GM18498 (cell line): ENCODE data around the gene RETN.
A peak's percentile ranks its signal among the peaks of the same experiment; 100 is the strongest.

Source experiments
- ATAC-seq: cut with Tn5 transposase; IDR thresholded peaks from one replicate; pipeline ENCODE4 v1.9.1; 2021; ENCODE audit warnings: mild to moderate bottlenecking, moderate library complexity; ENCODE audit not compliant: unreplicated experiment

Gene RETN

GRCh38 chr19:7657131-7657751 lies 11.6 kb upstream of the RETN start:
- no peak for ATAC-seq

DNA sequence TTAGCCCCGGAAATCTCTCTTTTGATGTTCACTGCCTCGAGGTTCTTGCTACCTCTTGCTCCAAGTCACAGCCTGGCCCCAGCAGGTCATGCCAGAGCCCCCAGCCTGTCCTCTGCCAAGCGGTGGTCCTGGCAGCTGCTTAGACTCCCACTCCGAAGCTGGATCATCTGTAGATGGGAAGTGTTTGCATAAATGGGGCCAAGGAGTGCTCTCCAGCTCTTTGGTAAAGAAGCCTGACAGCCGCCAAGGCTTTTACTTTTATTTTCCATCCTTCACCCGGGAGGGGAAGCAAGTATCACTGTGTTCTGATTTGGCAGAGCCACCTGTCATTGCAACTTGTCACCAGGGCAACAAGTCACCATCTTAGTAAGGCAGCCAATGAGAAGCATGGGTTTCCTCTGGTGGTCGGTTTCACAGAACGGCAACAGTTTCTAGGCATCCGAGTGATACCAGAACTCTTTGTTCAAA lies 10.6 kb upstream of the RETN start:
- ATAC-seq: peak; percentile 91

GRCh38 chr19:7661744-7662538 lies 6.9 kb upstream of the RETN start:
- no peak for ATAC-seq

GRCh38 chr19:7662657-7663056 lies 6.2 kb upstream of the RETN start:
- ATAC-seq: no peak

- no peak for ATAC-seq
These were observed 5.1 kb upstream of the RETN start for GRCh38 chr19:7663706-7664105.

DNA sequence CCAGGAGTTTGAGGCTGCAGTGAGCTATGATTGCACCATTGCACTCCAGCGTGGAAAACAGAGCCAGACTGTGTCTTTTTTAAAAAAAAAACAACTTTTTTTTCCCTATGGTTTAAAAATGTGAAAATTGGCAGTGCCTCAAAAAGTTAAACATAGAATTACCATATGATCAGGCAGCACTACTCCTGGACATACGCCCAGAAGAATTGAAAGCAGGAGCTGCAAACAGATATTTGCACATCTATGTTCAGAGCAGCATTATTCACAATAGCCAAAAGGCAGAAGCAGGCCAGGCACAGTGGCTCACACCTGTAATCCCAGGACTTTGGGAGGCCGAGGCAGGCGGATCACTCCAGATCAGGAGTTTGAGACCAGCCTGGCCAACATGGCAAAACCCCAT lies 3.8 kb upstream of the RETN start:
- no peak for ATAC-seq

- no peak for ATAC-seq
These were observed 792 bp downstream of the RETN start for GRCh38 chr19:7669641-7670040.

DNA sequence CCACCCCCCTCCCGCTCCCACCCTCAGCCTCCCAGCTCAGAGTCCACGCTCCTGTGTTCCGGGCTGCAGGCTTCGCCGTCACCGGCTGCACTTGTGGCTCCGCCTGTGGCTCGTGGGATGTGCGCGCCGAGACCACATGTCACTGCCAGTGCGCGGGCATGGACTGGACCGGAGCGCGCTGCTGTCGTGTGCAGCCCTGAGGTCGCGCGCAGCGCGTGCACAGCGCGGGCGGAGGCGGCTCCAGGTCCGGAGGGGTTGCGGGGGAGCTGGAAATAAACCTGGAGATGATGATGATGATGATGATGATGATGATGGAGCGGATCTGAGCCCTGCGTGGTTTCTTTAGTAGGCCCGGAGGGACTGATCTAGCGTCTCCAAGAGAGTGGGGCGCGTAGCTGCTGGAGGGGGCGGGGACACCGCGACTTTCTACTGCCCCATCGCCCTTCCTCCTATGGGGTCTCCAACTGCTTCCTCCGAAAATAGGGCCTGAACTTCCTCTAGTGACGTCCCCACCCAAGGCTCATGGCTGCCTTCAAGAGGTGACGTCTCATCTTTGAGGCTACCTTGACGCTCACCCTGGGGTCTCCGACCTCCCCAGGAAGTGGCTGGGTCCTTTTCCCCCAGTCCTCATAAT lies 1.4 kb downstream of the RETN start:
- no peak for ATAC-seq

DNA sequence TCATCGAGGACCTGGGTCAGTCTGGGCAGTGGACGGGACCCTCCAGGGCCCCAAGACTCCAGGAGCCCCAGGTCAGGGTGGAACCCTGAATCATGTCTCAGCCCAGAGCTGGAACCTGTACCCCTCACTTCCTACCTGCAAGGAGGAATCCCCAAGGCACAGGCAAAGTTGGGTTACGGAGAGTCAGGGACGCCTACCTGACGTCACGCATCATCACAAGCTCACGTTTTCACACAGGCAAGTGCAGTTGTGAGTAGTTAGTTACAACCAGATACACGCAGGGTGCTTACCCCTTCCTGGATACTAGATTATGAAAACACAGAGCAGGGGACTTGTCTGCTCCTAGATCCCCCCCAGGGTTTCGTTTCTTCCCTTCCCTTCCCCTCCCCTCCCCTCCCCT lies 1.9 kb downstream of the RETN start:
- ATAC-seq: no peak

- no peak for ATAC-seq
These were observed 3.7 kb downstream of the RETN start for GRCh38 chr19:7672522-7672921.

GRCh38 chr19:7674010-7675005 lies 5.5 kb downstream of the RETN start:
- no peak for ATAC-seq

- no peak for ATAC-seq
These were observed 7.5 kb downstream of the RETN start for GRCh38 chr19:7676376-7676775.

DNA sequence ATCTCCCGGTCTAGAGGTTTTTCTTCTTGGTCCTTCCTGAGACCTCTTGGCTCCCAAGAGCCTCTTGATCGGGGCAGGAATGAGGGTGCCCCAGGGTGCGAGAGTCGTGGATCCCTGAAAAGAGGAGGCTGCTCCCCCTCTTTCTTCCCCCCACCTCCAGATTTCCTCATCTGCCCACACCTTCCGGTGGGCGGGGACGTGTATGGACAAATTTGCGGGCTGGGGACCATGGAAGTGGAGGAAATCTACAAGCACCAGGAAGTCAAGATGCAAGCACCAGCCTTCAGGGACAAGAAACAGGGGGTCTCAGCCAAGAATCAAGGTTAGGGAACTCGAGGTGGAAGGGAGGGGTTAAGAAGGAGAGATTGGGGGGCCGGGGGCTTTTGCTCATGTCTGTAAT lies 8.0 kb downstream of the RETN start, which contains the start of gene MCEMP1:
MCEMP1 (plus strand) TSS at position 237 of the 400 bp plus-strand sequence; CDS start at position 268, 31 bp downstream.
- ATAC-seq: no peak

DNA sequence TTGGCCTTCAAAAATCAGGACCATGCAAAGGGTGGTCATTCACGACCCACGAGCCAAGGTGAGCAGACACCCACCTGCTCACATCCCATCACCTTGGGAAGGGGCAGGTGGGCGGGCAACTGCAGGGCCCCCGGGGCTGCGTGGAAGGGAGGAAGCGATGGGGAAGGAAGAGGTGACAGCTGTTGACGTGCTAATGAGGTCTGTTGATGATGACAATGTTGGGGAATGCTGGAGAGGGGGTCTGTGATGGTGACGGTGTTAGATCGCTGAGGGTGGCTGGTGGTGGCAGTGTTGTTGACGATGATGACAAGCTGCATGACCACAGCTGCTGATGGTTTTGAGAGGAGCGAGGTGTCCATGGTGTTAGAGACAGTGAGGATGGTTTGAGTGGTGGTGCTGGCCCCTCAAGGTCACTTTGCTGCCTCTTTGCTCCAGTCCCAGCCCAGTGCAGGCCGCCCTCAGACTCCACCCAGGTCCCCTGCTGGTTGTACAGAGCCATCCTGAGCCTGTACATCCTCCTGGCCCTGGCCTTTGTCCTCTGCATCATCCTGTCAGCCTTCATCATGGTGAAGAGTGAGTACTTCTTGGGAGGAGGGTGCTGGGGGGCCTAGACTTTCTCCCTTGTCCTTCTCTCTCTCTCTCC lies 8.9 kb downstream of the RETN start:
- no peak for ATAC-seq

- ATAC-seq: peak; percentile 46
These were observed 10.3 kb downstream of the RETN start for GRCh38 chr19:7678971-7679751.

DNA sequence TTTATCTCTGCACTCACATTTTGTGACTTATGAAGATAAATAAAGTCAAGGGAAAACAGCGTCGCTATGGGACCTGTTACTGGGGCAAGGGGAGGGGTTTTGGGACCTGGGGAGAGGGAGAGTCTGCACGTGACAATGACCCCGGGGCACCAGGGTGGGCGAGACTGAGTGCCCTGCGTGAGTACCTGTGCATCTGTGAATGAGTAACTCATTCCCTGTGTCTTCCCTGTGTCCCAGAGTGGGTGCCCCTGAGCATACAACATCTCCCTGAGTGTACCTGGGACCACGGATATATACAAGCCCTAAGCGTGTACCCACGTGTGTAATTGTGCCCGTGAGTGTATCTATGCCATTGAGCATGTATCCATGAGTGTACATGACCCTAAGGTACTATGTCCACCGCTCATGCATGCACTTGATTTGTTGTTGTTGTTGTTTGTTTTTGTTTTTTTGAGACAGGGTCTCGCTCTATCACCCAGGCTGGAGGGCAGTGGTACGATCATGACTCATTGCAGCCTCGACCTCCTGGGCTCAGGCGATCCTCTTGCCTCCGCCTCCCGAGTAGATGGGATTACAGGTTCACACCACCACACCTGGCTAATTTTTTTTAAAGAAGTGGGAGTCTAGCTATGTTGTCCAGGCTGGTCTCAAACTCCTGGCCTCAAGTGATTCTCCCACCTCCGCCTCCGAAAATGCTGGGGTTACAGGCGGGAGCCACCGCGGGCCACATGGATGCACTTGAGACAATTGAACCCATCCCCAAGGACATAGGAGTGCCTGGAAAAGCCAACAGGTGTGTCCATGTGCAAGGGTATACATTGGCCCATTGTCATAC lies 11.1 kb downstream of the RETN start:
- no peak for ATAC-seq

GRCh38 chr19:7680606-7681339 lies 11.9 kb downstream of the RETN start, which contains the start of gene TRAPPC5:
TRAPPC5 (plus strand) TSS chr19:7680833; CDS start chr19:7682254, 1,421 bp downstream.
- peak; percentile 67 for ATAC-seq
